Smooth muscle cell (in vitro differentiated cells): Measurements from ENCODE around the gene NFIA. TPM values are rescaled to one million over a fixed set of nuclear protein-coding genes. Genes with fewer than 3 reads are reported as not detected.

ENCODE experiments used
- DNase-seq: peaks from one replicate; lab custom pipeline; 2025; ENCODE audit not compliant: unreplicated experiment; lab: John Stamatoyannopoulos, UW
- H2AFZ ChIP-seq: fragments of 200-600 bp; sonication (generic); 2 replicates; pipeline ENCODE4 v1.6.0; 2016; ENCODE audit warnings: antibody characterized with exemption, low read depth, mild to moderate bottlenecking
- H3F3A ChIP-seq: fragments of 200-600 bp; sonication (generic); 2 replicates; pipeline ENCODE4 v1.6.0; 2017; ENCODE audit warnings: antibody characterized with exemption, low read depth
- H3K27ac ChIP-seq: fragments of 200-600 bp; sonication (generic); 2 replicates; pipeline ENCODE4 v1.5.1; 2016; ENCODE audit warnings: low read depth, mild to moderate bottlenecking
- H3K27me3 ChIP-seq: fragments of 200-600 bp; sonication (generic); 2 replicates; pipeline ENCODE4 v1.6.1; 2016; ENCODE audit warnings: low read depth, mild to moderate bottlenecking
- H3K36me3 ChIP-seq: fragments of 200-600 bp; sonication (generic); 2 replicates; pipeline ENCODE4 v1.5.1; 2016; ENCODE audit warnings: low read depth
- H3K4me1 ChIP-seq: fragments of 200-600 bp; sonication (generic); 2 replicates; pipeline ENCODE4 v1.5.1; 2016; ENCODE audit warnings: low read depth
- H3K4me2 ChIP-seq: fragments of 200-600 bp; sonication (generic); 2 replicates; pipeline ENCODE4 v1.6.0; 2016; ENCODE audit warnings: mild to moderate bottlenecking
- H3K4me3 ChIP-seq: fragments of 200-600 bp; sonication (generic); 2 replicates; pipeline ENCODE4 v1.5.1; 2016; ENCODE audit warnings: mild to moderate bottlenecking
- H3K79me2 ChIP-seq: fragments of 200-600 bp; sonication (generic); 2 replicates; pipeline ENCODE4 v1.6.0; 2016; ENCODE audit warnings: low read depth, mild to moderate bottlenecking
- H3K9ac ChIP-seq: fragments of 200-600 bp; sonication (generic); 2 replicates; pipeline ENCODE4 v1.6.0; 2016; ENCODE audit warnings: low read depth
- H3K9me3 ChIP-seq: fragments of 200-600 bp; sonication (generic); replicated peaks from 2 replicates; pipeline ENCODE4 v1.5.1; 2016; ENCODE audit warnings: low read depth
- H4K20me1 ChIP-seq: fragments of 200-600 bp; sonication (generic); 2 replicates; pipeline ENCODE4 v1.6.0; 2016; ENCODE audit warnings: low read depth
- CTCF ChIP-seq: fragments of 200-600 bp; sonication (generic); IDR thresholded peaks from 2 replicates; pipeline ENCODE4 v1.5.1; 2017; ENCODE audit warnings: borderline replicate concordance, mild to moderate bottlenecking, antibody characterized with exemption; ENCODE audit not compliant: insufficient read depth, poor library complexity, severe bottlenecking
- WGBS: methylation state at CpG from one replicate; pipeline ENCODE4 v1.1.7; 2016; ENCODE audit warnings: low lambda C conversion rate; 5-methylcytosine and 5-hydroxymethylcytosine counted together
- polyA plus RNA-seq: library from polyadenylated mRNA; unstranded; fragments of >200 nt; fragmentation: Nextera tagmentation; extraction: Ambion mirVana; gene quantifications from 2 replicates; pipeline ENCODE4 v1.2.1, GENCODE V29; 2016
- total RNA-seq: library from RNA; depleted of rRNA; stranded (reverse); fragments of >200 nt; gene quantifications from 2 replicates; pipeline ENCODE4 v1.2.3, GENCODE V29; 2014

The NFIA gene
- total and polyA plus RNA-seq, 2 experiments from 2014 or later: 5.0 to 6.2 TPM

DNA sequence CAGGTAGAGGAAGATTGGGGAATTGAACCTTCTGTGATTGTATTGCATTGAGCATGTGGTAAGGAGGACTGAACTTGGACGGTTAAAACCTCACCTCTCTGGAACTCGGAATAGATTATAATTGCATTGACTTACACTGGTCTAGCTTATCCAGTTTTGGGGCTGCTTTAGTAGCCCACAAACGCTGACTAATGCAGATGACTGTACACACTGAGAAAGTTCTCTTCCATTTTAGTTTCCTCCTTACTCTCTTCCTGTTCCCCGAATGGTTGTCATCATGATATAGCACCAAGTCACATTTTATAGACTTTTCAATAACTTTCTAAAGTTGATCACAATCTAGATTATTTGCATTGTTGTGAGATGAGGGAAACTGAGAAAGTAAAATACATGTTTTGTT, 78.2 kb downstream of the NFIA start:
- 72% methylated on average over 4 of the region's 4 CpGs for WGBS
- Histone ChIP-seq H4K20me1 (peaks cover 29% of the 10 kb centered on the region), H2AFZ (no peak overlapping the region), H3K27me3 (no peaks in the 10 kb centered on the region), H3K4me1 (peaks cover 25% of the 10 kb centered on the region), H3F3A (peaks cover 16% of the 10 kb centered on the region), H3K4me3 (no peak overlapping the region), H3K4me2 (no peak overlapping the region), H3K27ac (no peak overlapping the region), H3K36me3 (no peaks in the 10 kb centered on the region), H3K9ac (no peak overlapping the region), H3K79me2 (no peaks in the 10 kb centered on the region), H3K9me3 (no peaks in the 10 kb centered on the region)
- no peak for TF ChIP-seq CTCF
- no peak for DNase-seq

- 67% methylated on average over 4 of the region's 4 CpGs for WGBS
- H3K9me3 ChIP-seq: no peaks in the 10 kb centered on the region
- H3K27ac ChIP-seq: no peak overlapping the region
- no peak for TF ChIP-seq CTCF
- no peak overlapping the region for H3K4me3 ChIP-seq
- peak overlapping the region; percentile 28 for H3K4me2 ChIP-seq
- H3K4me1 ChIP-seq: peaks cover 11% of the 10 kb centered on the region
- H4K20me1 ChIP-seq: peaks cover 15% of the 10 kb centered on the region
- no peak overlapping the region for H3K9ac ChIP-seq
- DNase-seq: no peak
- H3K79me2 ChIP-seq: no peaks in the 10 kb centered on the region
- H3K36me3 ChIP-seq: no peaks in the 10 kb centered on the region
- no peak overlapping the region for H2AFZ ChIP-seq
- peaks cover 11% of the 10 kb centered on the region for H3F3A ChIP-seq
- H3K27me3 ChIP-seq: no peaks in the 10 kb centered on the region
Observed at GRCh38 chr1:61162520-61163258, 80.3 kb downstream of the NFIA start.

DNA sequence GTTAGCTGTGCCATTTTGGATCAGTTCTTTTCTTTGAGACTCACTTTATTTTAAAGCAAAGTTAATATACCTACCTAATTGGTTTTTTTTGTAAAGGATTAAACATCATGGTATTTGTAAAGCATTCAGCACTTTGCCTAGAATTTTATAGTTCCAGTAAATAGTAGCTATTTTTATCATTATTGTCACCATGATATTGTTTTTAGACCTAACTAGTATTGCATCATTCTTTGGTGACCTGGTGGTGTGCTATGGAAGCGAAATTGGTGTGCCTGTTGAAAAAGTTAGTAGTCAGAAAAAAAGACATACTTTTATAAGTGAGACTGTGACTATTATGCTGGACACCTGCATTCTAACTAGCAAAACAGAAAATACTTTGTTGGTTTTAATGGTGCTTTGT, 81.0 kb downstream of the NFIA start:
- peaks cover 8% of the 10 kb centered on the region for H4K20me1 ChIP-seq
- no peak overlapping the region for H2AFZ ChIP-seq
- no peaks in the 10 kb centered on the region for H3K9me3 ChIP-seq
- no peak overlapping the region for H3K27ac ChIP-seq
- H3K36me3 ChIP-seq: no peaks in the 10 kb centered on the region
- no peak overlapping the region for H3K4me3 ChIP-seq
- peaks cover 4% of the 10 kb centered on the region for H3F3A ChIP-seq
- H3K9ac ChIP-seq: no peak overlapping the region
- H3K4me1 ChIP-seq: peaks cover 4% of the 10 kb centered on the region
- H3K4me2 ChIP-seq: peak overlapping the region; percentile 28
- WGBS: 95% methylated on average over 1 of the region's 1 CpG
- H3K27me3 ChIP-seq: no peaks in the 10 kb centered on the region
- DNase-seq: no peak
- H3K79me2 ChIP-seq: no peaks in the 10 kb centered on the region
- TF ChIP-seq CTCF: no peak

DNA sequence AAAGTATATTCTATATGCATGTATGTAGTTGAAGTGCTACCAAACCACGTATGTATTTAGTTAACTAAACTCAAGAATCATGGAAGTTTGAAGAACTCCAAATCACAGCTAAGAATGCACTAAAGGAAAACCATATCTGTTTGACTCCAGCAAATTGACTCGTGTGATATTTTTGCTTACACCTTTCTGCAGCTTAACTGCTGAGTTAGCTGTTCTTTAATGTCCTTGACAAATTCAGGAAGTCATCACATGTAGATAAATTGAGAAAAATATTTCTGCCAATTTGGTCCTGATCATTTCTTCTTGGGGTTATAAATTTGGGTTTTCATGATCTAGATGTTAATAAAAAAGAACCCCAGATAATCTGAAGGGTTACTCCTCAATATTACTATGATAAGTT, 83.0 kb downstream of the NFIA start:
- H3K4me3 ChIP-seq: no peak overlapping the region
- H3K4me1 ChIP-seq: peaks cover 4% of the 10 kb centered on the region
- H2AFZ ChIP-seq: no peak overlapping the region
- TF ChIP-seq CTCF: no peak
- no peak overlapping the region for H3K4me2 ChIP-seq
- no peaks in the 10 kb centered on the region for H4K20me1 ChIP-seq
- no peak overlapping the region for H3K27ac ChIP-seq
- no peaks in the 10 kb centered on the region for H3K36me3 ChIP-seq
- no peak for DNase-seq
- H3K9ac ChIP-seq: no peak overlapping the region
- no peaks in the 10 kb centered on the region for H3K27me3 ChIP-seq
- no peaks in the 10 kb centered on the region for H3K79me2 ChIP-seq
- no peaks in the 10 kb centered on the region for H3F3A ChIP-seq
- WGBS: 92% methylated on average over 2 of the region's 2 CpGs
- H3K9me3 ChIP-seq: no peaks in the 10 kb centered on the region
